Midbrain (tissue), 1 donor: ENCODE data around the gene ST7.
"Not testable (repeated sequence)": the region's sequence is repeated elsewhere in the genome, so short reads cannot be mapped to it uniquely, and the experiment has no call there.

Source experiments
- DNase-seq: peaks from one replicate; lab custom pipeline; 2025; lab: John Stamatoyannopoulos, UW

Gene ST7

GRCh38 chr7:117229350-117229749 is 276.0 kb downstream of the ST7 start:
- DNase-seq = no peak

GRCh38 chr7:117230276-117231046 is 277.2 kb downstream of the ST7 start:
- DNase-seq = no peak

DNA sequence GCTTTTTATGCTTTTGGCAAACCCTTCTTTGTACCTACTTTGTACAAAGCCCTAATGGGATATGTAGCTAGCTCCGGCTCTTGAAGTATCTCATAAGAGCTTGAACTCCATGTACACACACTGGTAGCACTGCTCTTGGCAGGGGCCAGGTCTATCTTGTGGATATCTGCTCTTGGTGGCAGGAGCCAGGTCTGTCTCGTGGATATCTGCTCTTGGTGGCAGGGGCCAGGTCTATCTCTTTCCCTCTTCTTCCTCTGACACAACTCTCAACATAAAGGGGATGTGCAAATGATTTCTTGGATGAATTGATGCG is 277.7 kb downstream of the ST7 start:
- DNase-seq = no peak

DNA sequence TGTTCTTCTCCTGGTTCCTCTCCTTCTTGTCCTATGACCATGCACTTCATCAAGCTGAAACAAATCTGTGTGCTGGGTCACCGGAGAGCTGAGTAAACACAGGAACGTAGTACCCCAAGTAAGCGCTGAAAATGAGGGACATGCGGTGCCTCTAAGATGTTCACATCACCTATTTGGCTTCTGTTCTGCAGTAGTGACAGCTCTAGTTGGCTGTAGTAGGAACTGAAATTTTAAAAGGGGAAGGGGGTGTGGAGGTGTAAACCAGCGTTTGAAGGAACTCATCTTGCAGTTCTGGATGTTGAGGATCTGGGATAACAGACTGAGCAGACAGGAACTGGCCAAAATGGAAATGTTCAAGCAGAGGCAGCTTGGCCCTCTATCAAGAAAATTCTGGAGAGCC is 284.3 kb downstream of the ST7 start:
- no peak for DNase-seq

DNA sequence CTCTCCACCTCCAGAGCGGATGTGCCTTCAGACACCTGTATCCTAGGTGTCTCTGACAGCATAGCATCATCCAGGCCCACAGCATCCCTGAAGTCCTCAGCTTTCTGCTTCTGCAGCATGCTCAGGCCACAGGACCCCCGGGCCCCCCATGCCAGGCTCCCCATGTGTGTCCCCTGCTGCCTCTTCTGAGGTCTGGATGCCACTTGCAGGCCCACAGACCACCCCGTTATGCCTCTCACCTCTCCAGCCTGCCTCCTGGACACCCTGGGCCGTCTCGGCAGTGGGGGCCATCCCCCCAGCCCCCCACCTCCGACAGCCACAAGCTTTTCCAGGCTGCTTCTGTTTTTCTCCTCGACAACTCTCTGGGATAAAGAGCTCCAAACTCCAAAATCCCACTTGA is 285.2 kb downstream of the ST7 start:
- DNase-seq = no peak

- DNase-seq = no peak
Observed at GRCh38 chr7:117238937-117239336, 285.6 kb downstream of the ST7 start.

DNA sequence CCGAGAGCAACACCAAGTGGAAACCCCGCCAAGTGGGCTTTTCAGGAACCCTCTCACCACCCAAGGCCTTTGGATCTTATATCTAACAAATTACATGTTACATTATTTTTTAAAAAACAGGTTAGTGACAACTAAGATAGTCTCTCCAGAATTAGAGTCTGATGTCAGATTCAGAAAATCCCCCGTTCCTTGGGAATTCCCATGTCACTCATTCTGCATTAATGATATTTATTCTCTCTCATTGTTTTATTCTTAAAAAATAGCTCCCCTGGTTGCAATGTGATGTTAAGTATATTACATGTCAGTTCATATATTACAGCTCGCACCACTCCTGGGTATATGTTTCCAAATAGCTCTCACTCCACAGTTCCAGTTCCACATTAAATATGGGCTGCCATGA is 287.8 kb downstream of the ST7 start:
- no peak for DNase-seq

- DNase-seq = no peak
Observed at GRCh38 chr7:117243390-117243789, 290.1 kb downstream of the ST7 start.

GRCh38 chr7:117245703-117246102 is 292.4 kb downstream of the ST7 start:
- DNase-seq = not testable (repeated sequence)

DNA sequence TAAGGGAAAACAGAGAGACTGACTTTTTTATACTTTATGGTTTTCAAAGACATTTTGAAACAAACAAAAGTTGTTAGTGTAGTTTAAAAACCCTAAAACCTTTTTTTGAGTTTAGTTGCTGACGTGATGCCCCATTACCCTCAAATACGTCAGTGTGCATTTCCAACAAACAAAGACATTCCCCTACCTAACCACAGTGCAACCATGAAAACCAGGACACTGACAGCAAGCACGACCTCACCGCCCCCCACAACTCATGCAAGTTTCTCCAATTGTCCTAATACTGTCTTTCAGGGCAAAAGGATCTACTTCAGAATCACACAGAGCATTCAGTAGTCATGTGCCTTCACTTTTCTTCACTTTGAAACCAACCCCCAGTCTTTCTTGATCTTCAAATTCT is 294.5 kb downstream of the ST7 start:
- no peak for DNase-seq

- peak; percentile 36 for DNase-seq
Observed at GRCh38 chr7:117248829-117249228, 295.5 kb downstream of the ST7 start.

GRCh38 chr7:117249696-117250095 is 296.4 kb downstream of the ST7 start:
- no peak for DNase-seq

DNA sequence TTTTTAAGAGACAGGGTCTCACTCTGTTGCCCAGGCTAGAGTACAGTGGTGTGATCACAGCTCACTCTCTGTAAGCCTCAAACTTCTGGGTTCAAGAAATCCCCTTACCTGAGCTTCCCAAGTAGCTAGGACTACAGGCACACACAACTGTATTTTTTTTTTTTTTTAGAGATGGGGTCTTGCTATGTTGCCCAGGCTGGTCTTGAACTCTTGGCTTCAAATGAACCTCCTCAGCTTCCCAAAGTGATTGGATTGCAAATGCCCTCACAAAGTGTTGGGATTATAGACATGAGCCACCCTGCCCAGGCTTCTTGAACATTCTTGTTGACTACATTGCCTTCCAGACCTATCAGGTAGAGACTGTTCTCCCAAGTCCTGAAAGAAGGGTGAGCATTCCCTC is 296.9 kb downstream of the ST7 start:
- DNase-seq = no peak

DNA sequence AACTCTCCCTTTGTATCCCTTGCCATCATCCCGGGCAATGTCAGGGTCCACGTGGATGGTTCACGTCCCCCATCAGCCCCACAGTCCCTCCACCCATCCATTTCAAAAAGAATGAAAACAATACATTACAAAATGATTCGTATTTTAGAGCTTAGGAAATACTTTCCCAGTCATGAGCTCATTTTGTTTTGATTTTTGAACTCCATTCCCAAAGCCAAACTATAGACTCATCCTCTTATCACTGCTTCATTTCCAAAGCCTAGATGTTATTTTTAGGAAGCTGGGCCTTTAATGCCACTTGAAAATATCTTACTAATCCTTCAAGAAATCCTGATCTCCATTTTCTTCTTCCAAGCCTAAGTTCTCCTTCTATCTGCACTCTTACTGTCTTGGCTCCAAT is 297.5 kb downstream of the ST7 start:
- no peak for DNase-seq

GRCh38 chr7:117251687-117252086 is 298.4 kb downstream of the ST7 start:
- DNase-seq = no peak

DNA sequence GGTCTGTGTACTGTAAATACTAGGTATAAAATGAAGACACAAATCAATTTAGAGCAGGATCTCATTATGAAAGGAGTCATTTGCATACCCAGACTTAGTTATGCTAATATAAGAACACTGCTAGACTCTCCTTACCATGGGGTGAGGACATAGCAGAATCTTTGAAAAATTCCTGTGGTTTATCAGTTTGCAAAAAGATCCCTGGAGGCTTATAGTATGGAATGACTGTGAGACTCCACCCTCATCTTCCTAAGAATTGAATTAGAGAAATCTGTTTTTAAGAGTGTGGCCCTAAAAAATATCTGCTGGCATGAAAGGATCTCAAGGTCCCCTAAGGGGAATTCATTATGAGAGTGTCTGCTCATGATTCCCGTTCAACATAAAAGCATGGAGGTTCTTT is 306.3 kb downstream of the ST7 start:
- DNase-seq = no peak

DNA sequence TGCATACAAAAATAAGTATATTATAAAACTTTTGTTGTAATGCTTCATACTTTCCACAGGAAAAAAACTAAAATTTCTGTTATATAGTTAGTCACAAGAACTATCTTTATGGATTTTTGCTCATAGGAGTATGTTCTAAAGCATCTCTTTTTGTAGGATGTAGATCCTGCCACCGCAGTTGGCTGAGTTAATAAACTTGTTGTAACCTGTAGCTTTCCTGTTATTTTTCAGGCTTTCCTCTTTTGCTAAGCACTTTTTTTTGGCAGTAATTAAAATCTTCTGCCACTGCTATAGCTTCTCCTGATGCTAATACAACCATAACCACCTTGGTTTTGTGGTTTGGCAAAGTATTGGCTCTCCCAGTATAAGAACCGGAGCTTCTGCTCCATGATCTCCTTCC is 309.2 kb downstream of the ST7 start:
- DNase-seq = no peak

DNA sequence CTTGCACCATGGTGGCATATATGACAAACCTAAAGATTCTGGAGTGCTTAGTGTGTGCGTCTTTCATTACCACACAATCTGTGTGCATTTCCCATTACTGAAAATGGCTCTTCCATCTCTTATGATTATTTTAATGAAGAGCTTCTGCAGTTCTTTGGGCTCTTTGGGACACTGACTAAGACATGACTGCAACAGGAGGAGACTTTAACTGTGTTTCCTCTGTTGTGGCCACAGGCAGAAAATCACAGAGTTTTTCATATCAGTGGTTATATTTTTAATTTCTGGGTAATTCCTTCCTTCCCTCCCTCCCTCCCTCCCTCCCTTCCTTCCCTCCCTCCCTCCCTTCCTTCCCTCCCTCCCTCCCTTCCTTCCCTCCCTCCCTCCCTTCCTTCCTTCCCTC is 311.4 kb downstream of the ST7 start:
- DNase-seq = no peak

DNA sequence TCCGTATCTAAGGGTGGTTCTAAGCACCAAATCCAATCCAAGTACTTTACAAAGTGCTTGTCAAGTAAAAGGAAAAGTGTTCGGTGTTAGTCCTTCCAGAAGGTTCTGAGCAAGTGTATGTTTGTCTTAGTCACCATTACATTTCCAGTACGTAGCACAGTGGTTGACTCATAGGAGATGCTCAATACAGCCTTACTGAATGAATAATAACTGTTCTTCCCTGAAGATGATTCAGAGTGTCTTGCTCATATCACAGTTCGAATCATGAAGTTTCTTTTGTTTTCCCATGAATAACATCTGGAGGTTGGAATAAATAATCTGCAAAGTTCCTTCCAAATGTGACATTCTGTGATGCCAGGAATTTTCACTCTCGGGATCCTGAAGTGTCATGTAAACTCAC is 316.1 kb downstream of the ST7 start:
- DNase-seq = no peak

DNA sequence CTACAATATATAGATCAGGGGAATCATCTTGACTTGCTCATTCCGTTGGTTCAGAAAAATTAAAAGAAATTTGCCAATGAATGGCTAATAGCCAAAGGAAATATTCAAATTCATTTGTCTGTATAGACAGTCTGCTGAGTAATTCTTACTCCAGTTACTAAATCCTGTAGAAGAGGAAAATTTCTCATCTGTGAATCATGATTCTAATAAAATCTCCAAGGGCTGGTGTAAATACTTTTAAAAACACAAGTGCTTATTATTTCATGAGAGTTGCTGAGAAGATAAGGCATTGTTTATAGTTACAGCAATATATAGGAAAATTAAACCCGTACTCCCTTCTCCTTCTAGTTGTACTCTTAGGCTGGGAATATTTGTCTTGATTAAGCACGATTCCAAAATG is 316.6 kb downstream of the ST7 start:
- no peak for DNase-seq

DNA sequence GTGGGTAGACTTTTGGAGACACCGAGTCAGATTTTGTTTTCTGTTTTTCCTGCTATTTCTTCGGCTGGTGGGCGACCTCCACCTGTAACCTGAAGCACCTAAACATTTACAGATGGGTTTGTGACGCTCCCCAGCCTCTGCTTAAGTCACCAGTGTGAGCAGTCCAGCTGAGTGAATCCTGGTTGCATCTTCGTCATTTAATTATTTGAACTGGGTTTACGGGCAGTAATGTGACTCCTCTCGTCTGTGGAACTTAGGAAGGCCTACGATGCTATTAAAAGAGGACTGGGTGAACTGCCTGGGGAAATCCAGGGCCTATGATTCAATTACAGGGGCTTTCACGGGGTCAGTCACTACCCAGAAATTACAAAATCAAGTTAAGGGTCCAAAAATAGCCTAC is 317.1 kb downstream of the ST7 start:
- no peak for DNase-seq

DNA sequence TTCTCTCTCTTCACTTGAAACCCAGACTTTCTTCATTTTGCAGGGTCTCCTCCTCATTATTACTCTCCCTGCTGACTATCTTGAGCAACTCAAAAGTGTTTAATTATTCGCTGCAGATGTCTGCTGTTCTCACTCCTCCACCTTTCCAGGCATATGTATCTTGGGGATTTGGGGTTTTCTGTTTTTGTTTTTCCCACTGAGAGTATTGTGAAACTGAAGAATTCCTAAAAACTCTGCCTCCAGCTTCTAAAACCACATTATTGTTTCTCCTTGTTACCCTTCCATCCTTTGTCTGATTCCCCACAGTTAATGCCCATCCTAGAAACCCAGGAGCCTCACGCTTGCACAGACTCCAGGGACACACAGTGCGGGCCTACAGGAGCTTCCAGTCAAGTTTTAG is 318.3 kb downstream of the ST7 start:
- no peak for DNase-seq

GRCh38 chr7:117272017-117272759 is 318.9 kb downstream of the ST7 start:
- DNase-seq = no peak

DNA sequence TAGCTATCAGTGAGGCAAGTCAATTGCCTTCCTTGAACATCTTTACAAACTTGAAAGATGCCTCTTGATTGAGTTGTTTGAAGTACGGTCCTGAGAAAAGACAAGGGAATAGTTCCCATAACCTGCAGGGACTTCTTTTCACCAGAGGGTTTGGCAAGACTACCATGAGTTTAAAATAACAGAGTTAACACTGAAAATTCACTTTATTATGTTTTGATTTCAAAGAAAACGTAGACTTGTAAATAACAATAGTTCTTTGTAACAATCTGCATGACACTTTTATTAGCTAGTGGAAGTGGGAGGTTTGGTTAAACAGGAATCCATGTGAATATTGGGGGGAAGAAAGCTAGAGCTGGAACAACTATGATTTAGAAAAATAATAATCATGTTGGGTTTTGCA is 320.0 kb downstream of the ST7 start:
- DNase-seq = no peak
